K562 (cell line): ENCODE measurements around the gene LZTS2. TPM values are rescaled to one million over a fixed set of nuclear protein-coding genes. Genes with fewer than 3 reads are reported as not detected.

Source experiments
- BRD4 ChIP-seq: fragments of 200-600 bp; sonication (generic); IDR thresholded peaks from 2 replicates; pipeline ENCODE4 v1.6.1; 2017; ENCODE audit warnings: inconsistent platforms
- CREB1 ChIP-seq, 2 experiments: sonication (generic) in 1 of 2; formaldehyde crosslinking in 1 of 2; IDR thresholded peaks; 2 replicates each; pipeline versions ENCODE4 v1.6.1 to v1.8.0; 2012 to 2022; ENCODE audit warnings: inconsistent platforms in 1 of 2, mild to moderate bottlenecking in 1 of 2, missing genetic modification reagents in 1 of 2, moderate library complexity in 1 of 2
- GABPA ChIP-seq: fragments of 200-800 bp; sonication (Bioruptor generic); conservative IDR thresholded peaks from 2 replicates; pipeline ENCODE4 v1.6.1; 2016; ENCODE audit warnings: low read depth, missing genetic modification characterization, missing compliant biosample characterization
- GABPB1 ChIP-seq: sonication (generic); formaldehyde crosslinking; IDR thresholded peaks from 2 replicates; pipeline ENCODE4 v1.8.0; 2022; ENCODE audit warnings: mild to moderate bottlenecking, missing genetic modification reagents
- GTF2A2 ChIP-seq: IDR thresholded peaks from 2 replicates; pipeline ENCODE4 v1.6.1; 2016; ENCODE audit warnings: mild to moderate bottlenecking, missing genetic modification characterization, missing compliant biosample characterization
- HDAC1 ChIP-seq, 2 experiments: fragments of 450-650 bp; IDR thresholded peaks; 2 replicates each; pipeline ENCODE4 v1.6.1; 2016 to 2017; ENCODE audit warnings: inconsistent platforms in 1 of 2, mild to moderate bottlenecking in 1 of 2, moderate library complexity in 1 of 2
- ILK ChIP-seq: fragments of 450-650 bp; IDR thresholded peaks from 2 replicates; pipeline ENCODE4 v1.6.1; 2016; ENCODE audit warnings: missing genetic modification characterization, low read depth, mild to moderate bottlenecking, missing compliant biosample characterization, moderate library complexity, borderline replicate concordance
- IRF2 ChIP-seq: sonication (generic); formaldehyde crosslinking; IDR thresholded peaks from 2 replicates; pipeline ENCODE4 v1.8.1; 2022; ENCODE audit warnings: mild to moderate bottlenecking, missing genetic modification reagents
- LARP7 ChIP-seq: fragments of 450-650 bp; IDR thresholded peaks from 2 replicates; pipeline ENCODE4 v1.6.1; 2016
- MEF2A ChIP-seq: IDR thresholded peaks from 2 replicates; pipeline ENCODE4 v1.6.1; 2011; ENCODE audit warnings: low read depth, mild to moderate bottlenecking, low read length, moderate library complexity; ENCODE audit not compliant: control insufficient read depth
- MIER1 ChIP-seq: fragments of 450-650 bp; IDR thresholded peaks from 2 replicates; pipeline ENCODE4 v1.6.1; 2016; ENCODE audit warnings: antibody characterized with exemption, mild to moderate bottlenecking, low read depth
- NCOA6 ChIP-seq: fragments of 450-650 bp; IDR thresholded peaks from 2 replicates; pipeline ENCODE4 v1.6.1; 2017; ENCODE audit warnings: mild to moderate bottlenecking
- NFIC ChIP-seq: fragments of 450-650 bp; IDR thresholded peaks from 2 replicates; pipeline ENCODE4 v1.6.1; 2017; ENCODE audit warnings: mild to moderate bottlenecking, inconsistent platforms
- NR2C1 ChIP-seq, 2 experiments: fragments of 450-650 bp; IDR thresholded peaks; 2 replicates each; pipeline ENCODE4 v1.6.1; 2017; ENCODE audit warnings: mild to moderate bottlenecking in 2 of 2, antibody characterized with exemption in 1 of 2, inconsistent platforms in 1 of 2, missing compliant biosample characterization in 1 of 2, missing genetic modification characterization in 1 of 2
- SAP30 ChIP-seq: fragments of 200-600 bp; sonication (generic); IDR thresholded peaks from 2 replicates; pipeline ENCODE4 v1.6.1; 2012; ENCODE audit warnings: borderline replicate concordance, low read depth, mild to moderate bottlenecking, moderate library complexity, low read length, control low read depth, inconsistent platforms; ENCODE audit not compliant: insufficient read depth, poor library complexity, severe bottlenecking
- TBP ChIP-seq: optimal IDR thresholded peaks from 2 replicates; pipeline ENCODE3; 2011; ENCODE audit warnings: low read depth, low read length, improper control_type of control experiment
- ZNF583 ChIP-seq: fragments of 250-450 bp; sonication (Bioruptor Pico); IDR thresholded peaks from 2 replicates; pipeline ENCODE4 v1.4.0; 2020
- ZNF707 ChIP-seq: fragments of 250-450 bp; sonication (Bioruptor Pico); conservative IDR thresholded peaks from 2 replicates; pipeline ENCODE4 v1.8.0; 2022; ENCODE audit warnings: inconsistent platforms, mild to moderate bottlenecking, moderate library complexity
- ZNF77 ChIP-seq: fragments of 250-450 bp; sonication (Bioruptor Pico); IDR thresholded peaks from 2 replicates; pipeline ENCODE4 v1.5.0; 2020
- polyA plus RNA-seq, 8 experiments: library from polyadenylated mRNA; depleted of rRNA in 4 of 8; stranded (reverse) in 5 of 8; unstranded in 3 of 8; fragments of >200 nt; fragmentation: Nextera tagmentation in 2 of 8; fragmentation: Illumina TruSeq in 1 of 8; extraction: Ambion mirVana in 2 of 8; extraction: Trizol in 1 of 8; gene quantifications; 2 replicates each; pipeline versions ENCODE4 v1.2.1 to v1.2.3, GENCODE V29; 2011 to 2014; ENCODE audit warnings: inconsistent platforms in 1 of 8, missing spikeins in 1 of 8
- total RNA-seq, 7 experiments: library from RNA; depleted of rRNA in 6 of 7; stranded (reverse); fragments of >200 nt in 6 of 7; fragmentation: Illumina TruSeq in 2 of 7; extraction: Trizol in 2 of 7; gene quantifications; 2 replicates each; pipeline versions ENCODE4 v1.2.1 to v1.2.3, GENCODE V29; 2011 to 2021; ENCODE audit warnings: low replicate concordance in 1 of 7
- TF ChIP-seq, protein P1 (sequence below), 3 experiments: IDR thresholded peaks in 2 of 3; conservative IDR thresholded peaks in 1 of 3; 2 replicates each; pipeline ENCODE4 v1.5.1; 2011 to 2012; ENCODE audit warnings: low read length in 3 of 3, mild to moderate bottlenecking in 3 of 3, control low read depth in 2 of 3, improper control_type of control experiment in 1 of 3, inconsistent platforms in 1 of 3, low read depth in 1 of 3, mixed read lengths in 1 of 3, moderate library complexity in 1 of 3; ENCODE audit not compliant: insufficient read depth in 2 of 3
- TF ChIP-seq, protein P2 (sequence below): fragments of 200-800 bp; sonication (Bioruptor generic); IDR thresholded peaks from 2 replicates; pipeline ENCODE4 v1.6.1; 2017; ENCODE audit warnings: missing genetic modification characterization, missing compliant biosample characterization
- TF ChIP-seq, protein P3 (sequence below): fragments of 200-400 bp; formaldehyde crosslinking; IDR thresholded peaks from 2 replicates; pipeline ENCODE4 v1.6.1; 2017; ENCODE audit warnings: mild to moderate bottlenecking, low read depth, low read length, moderate library complexity
- TF ChIP-seq, protein P4 (sequence below), 2 experiments: fragments of 450-650 bp in 1 of 2; sonication (generic) in 1 of 2; formaldehyde crosslinking in 1 of 2; IDR thresholded peaks in 1 of 2; conservative IDR thresholded peaks in 1 of 2; 2 replicates each; pipeline versions ENCODE4 v1.6.1 to v1.8.1; 2016 to 2023; ENCODE audit warnings: mild to moderate bottlenecking in 2 of 2, moderate library complexity in 2 of 2, inconsistent platforms in 1 of 2, missing genetic modification reagents in 1 of 2

LZTS2 gene
- total and polyA plus RNA-seq, 9 of the 15 experiments (the other 6 are each of a cell fraction or from before 2014, with no cell fraction given), result 0.23 to 42.5 (median 14.7) TPM

DNA sequence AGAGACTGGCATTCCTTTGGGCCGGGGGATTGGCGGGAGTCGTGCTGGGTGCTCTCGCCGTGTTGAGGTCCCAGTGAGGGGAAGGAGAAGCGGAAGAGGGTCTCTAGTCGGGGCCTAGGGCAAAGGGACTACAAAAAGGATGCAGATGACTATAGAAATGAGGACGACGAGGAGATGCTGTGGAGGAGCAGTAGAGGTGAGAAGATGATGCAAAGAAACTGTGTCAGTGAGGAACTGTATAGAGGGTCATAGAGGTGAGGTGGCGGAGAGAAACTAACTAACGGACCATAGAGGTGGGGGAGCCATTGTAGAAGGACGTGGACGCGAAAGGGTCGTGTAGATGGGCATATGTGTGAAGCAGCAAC is 11.9 kb upstream of the LZTS2 start (continued):
- TF ChIP-seq, protein P1, sequence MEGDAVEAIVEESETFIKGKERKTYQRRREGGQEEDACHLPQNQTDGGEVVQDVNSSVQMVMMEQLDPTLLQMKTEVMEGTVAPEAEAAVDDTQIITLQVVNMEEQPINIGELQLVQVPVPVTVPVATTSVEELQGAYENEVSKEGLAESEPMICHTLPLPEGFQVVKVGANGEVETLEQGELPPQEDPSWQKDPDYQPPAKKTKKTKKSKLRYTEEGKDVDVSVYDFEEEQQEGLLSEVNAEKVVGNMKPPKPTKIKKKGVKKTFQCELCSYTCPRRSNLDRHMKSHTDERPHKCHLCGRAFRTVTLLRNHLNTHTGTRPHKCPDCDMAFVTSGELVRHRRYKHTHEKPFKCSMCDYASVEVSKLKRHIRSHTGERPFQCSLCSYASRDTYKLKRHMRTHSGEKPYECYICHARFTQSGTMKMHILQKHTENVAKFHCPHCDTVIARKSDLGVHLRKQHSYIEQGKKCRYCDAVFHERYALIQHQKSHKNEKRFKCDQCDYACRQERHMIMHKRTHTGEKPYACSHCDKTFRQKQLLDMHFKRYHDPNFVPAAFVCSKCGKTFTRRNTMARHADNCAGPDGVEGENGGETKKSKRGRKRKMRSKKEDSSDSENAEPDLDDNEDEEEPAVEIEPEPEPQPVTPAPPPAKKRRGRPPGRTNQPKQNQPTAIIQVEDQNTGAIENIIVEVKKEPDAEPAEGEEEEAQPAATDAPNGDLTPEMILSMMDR (IDR thresholded peaks at IDR 0.05 in 2 of 3, conservative IDR thresholded peaks at IDR 0.05 in 1 of 3; ENCODE audit: insufficient read depth in 2 of 3, low read depth in 1 of 3, low read length in 3 of 3), result no peak
- no peak for TF ChIP-seq ZNF583 (CRISPR knock-in tag)
- TF ChIP-seq MEF2A, result no peak
- TF ChIP-seq GTF2A2 (tag), result no peak
- peak in 1 of 2 experiments; percentile 65; a peak in 1 of 4 replicates for TF ChIP-seq HDAC1 (IDR thresholded peaks at IDR 0.05)
- TF ChIP-seq LARP7, result no peak
- TF ChIP-seq ILK (tag), result no peak
- TF ChIP-seq NR2C1 (IDR thresholded peaks at IDR 0.05), result no peak
- TF ChIP-seq NR2C1 (tag; IDR thresholded peaks at IDR 0.05), result no peak
- TF ChIP-seq, protein P2, sequence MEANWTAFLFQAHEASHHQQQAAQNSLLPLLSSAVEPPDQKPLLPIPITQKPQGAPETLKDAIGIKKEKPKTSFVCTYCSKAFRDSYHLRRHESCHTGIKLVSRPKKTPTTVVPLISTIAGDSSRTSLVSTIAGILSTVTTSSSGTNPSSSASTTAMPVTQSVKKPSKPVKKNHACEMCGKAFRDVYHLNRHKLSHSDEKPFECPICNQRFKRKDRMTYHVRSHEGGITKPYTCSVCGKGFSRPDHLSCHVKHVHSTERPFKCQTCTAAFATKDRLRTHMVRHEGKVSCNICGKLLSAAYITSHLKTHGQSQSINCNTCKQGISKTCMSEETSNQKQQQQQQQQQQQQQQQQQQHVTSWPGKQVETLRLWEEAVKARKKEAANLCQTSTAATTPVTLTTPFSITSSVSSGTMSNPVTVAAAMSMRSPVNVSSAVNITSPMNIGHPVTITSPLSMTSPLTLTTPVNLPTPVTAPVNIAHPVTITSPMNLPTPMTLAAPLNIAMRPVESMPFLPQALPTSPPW (CRISPR knock-in tag), result 0 out of 2 replicates have a peak, but pooled peaks have one; percentile 1
- TF ChIP-seq, protein P3, sequence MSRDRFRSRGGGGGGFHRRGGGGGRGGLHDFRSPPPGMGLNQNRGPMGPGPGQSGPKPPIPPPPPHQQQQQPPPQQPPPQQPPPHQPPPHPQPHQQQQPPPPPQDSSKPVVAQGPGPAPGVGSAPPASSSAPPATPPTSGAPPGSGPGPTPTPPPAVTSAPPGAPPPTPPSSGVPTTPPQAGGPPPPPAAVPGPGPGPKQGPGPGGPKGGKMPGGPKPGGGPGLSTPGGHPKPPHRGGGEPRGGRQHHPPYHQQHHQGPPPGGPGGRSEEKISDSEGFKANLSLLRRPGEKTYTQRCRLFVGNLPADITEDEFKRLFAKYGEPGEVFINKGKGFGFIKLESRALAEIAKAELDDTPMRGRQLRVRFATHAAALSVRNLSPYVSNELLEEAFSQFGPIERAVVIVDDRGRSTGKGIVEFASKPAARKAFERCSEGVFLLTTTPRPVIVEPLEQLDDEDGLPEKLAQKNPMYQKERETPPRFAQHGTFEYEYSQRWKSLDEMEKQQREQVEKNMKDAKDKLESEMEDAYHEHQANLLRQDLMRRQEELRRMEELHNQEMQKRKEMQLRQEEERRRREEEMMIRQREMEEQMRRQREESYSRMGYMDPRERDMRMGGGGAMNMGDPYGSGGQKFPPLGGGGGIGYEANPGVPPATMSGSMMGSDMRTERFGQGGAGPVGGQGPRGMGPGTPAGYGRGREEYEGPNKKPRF, result no peak
- no peak for TF ChIP-seq MIER1
- peak; percentile 64 for TF ChIP-seq SAP30
- TF ChIP-seq, protein P4, sequence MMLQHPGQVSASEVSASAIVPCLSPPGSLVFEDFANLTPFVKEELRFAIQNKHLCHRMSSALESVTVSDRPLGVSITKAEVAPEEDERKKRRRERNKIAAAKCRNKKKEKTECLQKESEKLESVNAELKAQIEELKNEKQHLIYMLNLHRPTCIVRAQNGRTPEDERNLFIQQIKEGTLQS (IDR thresholded peaks at IDR 0.05), result no peak
- TF ChIP-seq, protein P4 (CRISPR knock-in tag; conservative IDR thresholded peaks at IDR 0.05), result no peak
- no peak for TF ChIP-seq CREB1 (IDR thresholded peaks at IDR 0.05)
- TF ChIP-seq CREB1 (CRISPR knock-in tag; IDR thresholded peaks at IDR 0.05), result no peak; the same call in 1 of the 2 replicates
- TF ChIP-seq GABPA (tag), result peak; percentile 83
- TF ChIP-seq ZNF707, result no peak
- peak; percentile 13 for TF ChIP-seq GABPB1
- TF ChIP-seq ZNF77 (CRISPR knock-in tag), result no peak
- TF ChIP-seq NFIC, result no peak
- no peak for TF ChIP-seq NCOA6
- peak; percentile 36 for TF ChIP-seq BRD4
- TF ChIP-seq TBP, result no peak
- no peak for TF ChIP-seq IRF2
